Keratinocyte (primary cell): ENCODE data around the gene TMEM184C.

Source experiments
- EZH2 ChIP-seq: IDR thresholded peaks from one replicate; pipeline ENCODE4 v1.6.1; 2012; ENCODE audit warnings: inconsistent platforms, mild to moderate bottlenecking, low read length, moderate library complexity
- TF ChIP-seq, protein P1 (sequence below), 3 experiments: IDR thresholded peaks in 1 of 3; conservative IDR thresholded peaks in 1 of 3; optimal IDR thresholded peaks in 1 of 3; 2 replicates in 2 of 3; 3 replicates in 1 of 3; pipeline versions ENCODE3 to v1.5.1; 2011; ENCODE audit warnings: low read length in 3 of 3, mild to moderate bottlenecking in 3 of 3, moderate library complexity in 2 of 3, control low read depth in 1 of 3, inconsistent platforms in 1 of 3; ENCODE audit not compliant: insufficient read depth in 2 of 3; ENCODE audit errors: extremely low read depth in 1 of 3

DNA sequence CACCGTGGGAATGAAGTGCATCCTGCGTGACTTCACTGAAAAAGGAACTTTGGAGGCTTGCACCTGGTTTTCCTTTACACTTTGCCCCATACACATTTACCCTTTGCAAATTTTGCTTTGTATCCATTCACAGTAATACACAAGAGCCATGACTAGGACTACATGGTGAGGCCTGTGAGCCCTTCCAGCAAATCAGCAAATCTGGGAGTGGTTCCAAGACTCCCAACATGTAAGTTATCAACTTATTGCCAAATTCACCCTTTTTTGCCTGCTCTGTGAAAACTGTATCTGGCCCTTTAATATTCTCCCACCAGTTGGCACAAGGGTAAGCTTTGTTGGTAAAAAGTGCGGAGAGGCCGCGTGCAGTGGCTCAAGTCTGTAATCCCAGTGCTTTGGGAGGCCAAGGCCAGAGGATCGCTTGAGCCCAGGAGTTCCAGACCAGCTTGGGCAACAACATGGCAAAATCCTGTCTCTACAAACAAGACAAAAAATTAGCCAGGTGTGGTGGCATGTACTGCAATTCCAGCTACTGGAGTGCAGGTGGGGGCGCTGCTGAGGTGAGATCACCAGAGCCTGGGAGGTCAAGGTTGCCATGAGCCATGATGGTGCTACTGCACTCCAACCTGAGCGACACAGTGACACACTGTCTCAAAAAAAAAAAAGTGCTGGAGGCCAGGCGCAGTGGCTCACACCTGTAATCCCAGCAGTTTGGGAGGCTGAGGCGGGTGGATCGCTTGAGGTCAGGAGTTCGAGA is 61.8 kb downstream of the TMEM184C start:
- TF ChIP-seq, protein P1, sequence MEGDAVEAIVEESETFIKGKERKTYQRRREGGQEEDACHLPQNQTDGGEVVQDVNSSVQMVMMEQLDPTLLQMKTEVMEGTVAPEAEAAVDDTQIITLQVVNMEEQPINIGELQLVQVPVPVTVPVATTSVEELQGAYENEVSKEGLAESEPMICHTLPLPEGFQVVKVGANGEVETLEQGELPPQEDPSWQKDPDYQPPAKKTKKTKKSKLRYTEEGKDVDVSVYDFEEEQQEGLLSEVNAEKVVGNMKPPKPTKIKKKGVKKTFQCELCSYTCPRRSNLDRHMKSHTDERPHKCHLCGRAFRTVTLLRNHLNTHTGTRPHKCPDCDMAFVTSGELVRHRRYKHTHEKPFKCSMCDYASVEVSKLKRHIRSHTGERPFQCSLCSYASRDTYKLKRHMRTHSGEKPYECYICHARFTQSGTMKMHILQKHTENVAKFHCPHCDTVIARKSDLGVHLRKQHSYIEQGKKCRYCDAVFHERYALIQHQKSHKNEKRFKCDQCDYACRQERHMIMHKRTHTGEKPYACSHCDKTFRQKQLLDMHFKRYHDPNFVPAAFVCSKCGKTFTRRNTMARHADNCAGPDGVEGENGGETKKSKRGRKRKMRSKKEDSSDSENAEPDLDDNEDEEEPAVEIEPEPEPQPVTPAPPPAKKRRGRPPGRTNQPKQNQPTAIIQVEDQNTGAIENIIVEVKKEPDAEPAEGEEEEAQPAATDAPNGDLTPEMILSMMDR (optimal IDR thresholded peaks at IDR 0.05 in 1 of 3, IDR thresholded peaks at IDR 0.05 in 1 of 3, conservative IDR thresholded peaks at IDR 0.05 in 1 of 3; ENCODE audit: extremely low read depth in 1 of 3, insufficient read depth in 2 of 3, low read length in 3 of 3), result peak; percentile 20 to 63 (median 32)
- TF ChIP-seq EZH2, result no peak
